Natural killer cell (primary cell): ENCODE results near the gene TIRAP. TPM values are rescaled to one million over a fixed set of nuclear protein-coding genes. Genes with fewer than 3 reads are reported as not detected.
A peak's percentile ranks its signal among the peaks of the same experiment; 100 is the strongest.

Source experiments
- ATAC-seq, 3 donors: fragments of 150-1000 bp in 2 of 3; fragments of 200-7000 bp in 1 of 3; cut with Tn5 transposase; 1 replicate in 1 of 3; 2 replicates in 2 of 3; pipeline ENCODE4 v1.10.0; 2021; ENCODE audit warnings: mild to moderate bottlenecking in 2 of 3, moderate library complexity in 2 of 3
- DNase-seq, 2 donors: peaks; one replicate each; pipeline versions ENCODE4 v3.0.0 to v3.0.0-alpha.2; 2013 to 2021; ENCODE audit warnings: mixed read lengths in 1 of 2
- H3K27ac ChIP-seq: one replicate; pipeline ENCODE4 v1.5.1; 2013; ENCODE audit warnings: mild to moderate bottlenecking, low read length
- H3K27me3 ChIP-seq: one replicate; pipeline ENCODE4 v1.6.1; 2013; ENCODE audit warnings: low read length; ENCODE audit not compliant: control insufficient read depth, insufficient read depth
- H3K36me3 ChIP-seq: one replicate; pipeline ENCODE4 v1.6.1; 2013; ENCODE audit warnings: low read length; ENCODE audit not compliant: control insufficient read depth, insufficient read depth
- H3K4me1 ChIP-seq: one replicate; pipeline ENCODE4 v1.6.1; 2013; ENCODE audit warnings: low read length; ENCODE audit not compliant: control insufficient read depth, insufficient read depth
- H3K4me3 ChIP-seq: one replicate; pipeline ENCODE4 v1.5.1; 2013; ENCODE audit warnings: low read length
- H3K9me3 ChIP-seq: one replicate; pipeline ENCODE4 v1.6.1; 2013; ENCODE audit warnings: low read length; ENCODE audit not compliant: control insufficient read depth, insufficient read depth
- H3K27ac Mint-ChIP-seq, 2 donors: one replicate each; pipeline ENCODE4 v1.8.0; 2022; ENCODE audit warnings: mild to moderate bottlenecking in 2 of 2, mixed read lengths in 2 of 2, moderate library complexity in 1 of 2
- H3K27me3 Mint-ChIP-seq, 2 donors: one replicate each; pipeline ENCODE4 v1.8.0; 2022; ENCODE audit warnings: low read depth in 2 of 2, mixed read lengths in 2 of 2
- H3K36me3 Mint-ChIP-seq: one replicate; pipeline ENCODE4 v1.8.0; 2022; ENCODE audit warnings: mixed read lengths
- H3K4me1 Mint-ChIP-seq, 2 donors: one replicate each; pipeline ENCODE4 v1.8.0; 2022; ENCODE audit warnings: mixed read lengths in 2 of 2
- H3K4me3 Mint-ChIP-seq: one replicate; pipeline ENCODE4 v1.8.0; 2022; ENCODE audit warnings: mild to moderate bottlenecking, moderate library complexity, mixed read lengths
- H3K9me3 Mint-ChIP-seq, 2 donors: one replicate each; pipeline ENCODE4 v1.8.0; 2022; ENCODE audit warnings: mixed read lengths in 2 of 2
- CTCF ChIP-seq: fragments of 200-600 bp; IDR thresholded peaks from one replicate; pipeline ENCODE4 v1.8.0; 2022; ENCODE audit warnings: antibody characterized with exemption
- WGBS: methylation state at CpG from one replicate; pipeline ENCODE4 v1.1.7; 2013; ENCODE audit warnings: missing lambda C conversion rate; ENCODE audit not compliant: insufficient coverage; 5-methylcytosine and 5-hydroxymethylcytosine counted together
- intact Hi-C: fragments of 100-400 bp; cut with micrococcal nuclease; formaldehyde crosslinking; loops from one replicate; pipeline ENCODE4 v1.14.2; 2022
- total RNA-seq, 4 donors: library from RNA; stranded (reverse); fragments of 120-200 nt in 1 of 4; gene quantifications; one replicate each; pipeline versions ENCODE4 v1.2.3 to v1.2.4, GENCODE V29; 2013 to 2022

The TIRAP gene
- total RNA-seq, 3 donors from 2014 or later (not counting 1 experiment from before 2014, with no cell fraction given), result 14.5 to 24.0 (median 19.5) TPM

GRCh38 chr11:126336671-126337101, 53.8 kb downstream of the TIRAP start:
- TF ChIP-seq CTCF, result no peak
- H3K4me1 ChIP-seq, result peaks cover 56% of the 10 kb centered on the region
- H3K4me1 Mint-ChIP-seq, result peaks cover 60 to 66% of the 10 kb centered on the region in 2 donors
- WGBS, result 45% methylated on average over 9 of the region's 9 CpGs
- H3K9me3 Mint-ChIP-seq, result no peaks in the 10 kb centered on the region
- intact Hi-C loops, result no loop called here
- H3K36me3 ChIP-seq, result peaks cover 19% of the 10 kb centered on the region
- H3K9me3 ChIP-seq, result no peaks in the 10 kb centered on the region
- H3K4me3 ChIP-seq, result no peak overlapping the region
- H3K27me3 ChIP-seq, result no peaks in the 10 kb centered on the region
- no peaks in the 10 kb centered on the region for H3K27me3 Mint-ChIP-seq
- H3K4me3 Mint-ChIP-seq, result no peak overlapping the region
- no peak for DNase-seq
- peak overlapping the region; percentile 72 for H3K27ac ChIP-seq
- ATAC-seq, result no peak
- no peaks in the 10 kb centered on the region for H3K36me3 Mint-ChIP-seq
- peak overlapping the region; percentile 88 to 97 for H3K27ac Mint-ChIP-seq

GRCh38 chr11:126337126-126337473, 54.2 kb downstream of the TIRAP start:
- Mint-ChIP-seq H3K4me3 (no peak overlapping the region), H3K27me3 (no peaks in the 10 kb centered on the region), H3K36me3 (no peaks in the 10 kb centered on the region), H3K4me1 (peaks cover 58 to 65% of the 10 kb centered on the region in 2 donors), H3K27ac (peak overlapping the region; percentile 88 to 97), H3K9me3 (no peaks in the 10 kb centered on the region)
- 67% methylated on average over 2 of the region's 4 CpGs for WGBS
- H3K27me3 ChIP-seq, result no peaks in the 10 kb centered on the region
- H3K36me3 ChIP-seq, result peaks cover 22% of the 10 kb centered on the region
- H3K4me3 ChIP-seq, result no peak overlapping the region
- no peak for DNase-seq
- peaks cover 51% of the 10 kb centered on the region for H3K4me1 ChIP-seq
- TF ChIP-seq CTCF, result no peak
- H3K9me3 ChIP-seq, result no peaks in the 10 kb centered on the region
- ATAC-seq, result no peak
- intact Hi-C loops, result no loop called here
- peak overlapping the region; percentile 72 for H3K27ac ChIP-seq

- WGBS, result 94% methylated on average over 15 of the region's 15 CpGs
- intact Hi-C loops, result no loop called here
- peak overlapping the region; percentile 88 to 97 for H3K27ac Mint-ChIP-seq
- DNase-seq (no peak), ATAC-seq (no peak)
- TF ChIP-seq CTCF, result no peak
- H3K36me3 Mint-ChIP-seq, result no peaks in the 10 kb centered on the region
- no peaks in the 10 kb centered on the region for H3K27me3 Mint-ChIP-seq
- no peak overlapping the region for H3K4me3 ChIP-seq
- peaks cover 52 to 65% of the 10 kb centered on the region in 2 donors for H3K4me1 Mint-ChIP-seq
- H3K4me1 ChIP-seq, result peaks cover 46% of the 10 kb centered on the region
- peaks cover 26% of the 10 kb centered on the region for H3K36me3 ChIP-seq
- H3K27me3 ChIP-seq, result no peaks in the 10 kb centered on the region
- no peak overlapping the region for H3K4me3 Mint-ChIP-seq
- H3K27ac ChIP-seq, result peak overlapping the region; percentile 72
- H3K9me3 ChIP-seq, result no peaks in the 10 kb centered on the region
- H3K9me3 Mint-ChIP-seq, result no peaks in the 10 kb centered on the region
These were observed 54.8 kb downstream of the TIRAP start for GRCh38 chr11:126337474-126338241.
